ENCODE data around the gene IL6.
"Not testable (repeated sequence)": the region's sequence is repeated elsewhere in the genome, so short reads cannot be mapped to it uniquely, and the experiment has no call there.

IL6 gene

GRCh38 chr7:22727714-22728035 is 675 bp downstream of the IL6 start:
- DNase-seq (ENCODE audit: low read depth) = no peak

- DNase-seq (ENCODE audit: low read depth) = no peak
Observed at GRCh38 chr7:22728401-22729029, 1.5 kb downstream of the IL6 start.

- DNase-seq (ENCODE audit: low read depth) = no peak
Observed at GRCh38 chr7:22729180-22729825, 2.3 kb downstream of the IL6 start.

GRCh38 chr7:22730066-22730710 is 3.2 kb downstream of the IL6 start:
- DNase-seq (ENCODE audit: low read depth) = no peak

GRCh38 chr7:22730921-22731654 is 4.1 kb downstream of the IL6 start:
- DNase-seq (ENCODE audit: low read depth) = no peak

GRCh38 chr7:22731766-22732165 is 4.8 kb downstream of the IL6 start:
- no peak for DNase-seq (ENCODE audit: low read depth)

- no peak for DNase-seq (ENCODE audit: low read depth)
Observed at GRCh38 chr7:22732556-22733126, 5.6 kb downstream of the IL6 start.

GRCh38 chr7:22733761-22734160 is 6.8 kb downstream of the IL6 start:
- DNase-seq (ENCODE audit: low read depth) = no peak

GRCh38 chr7:22743014-22743413 is 16.0 kb downstream of the IL6 start:
- DNase-seq (ENCODE audit: low read depth) = no peak

GRCh38 chr7:22751341-22751740 is 24.3 kb downstream of the IL6 start:
- no peak for DNase-seq (ENCODE audit: low read depth)

GRCh38 chr7:22757338-22757994 is 30.5 kb downstream of the IL6 start:
- no peak for DNase-seq (ENCODE audit: low read depth)

GRCh38 chr7:22758576-22758975 is 31.6 kb downstream of the IL6 start:
- no peak for DNase-seq (ENCODE audit: low read depth)

- DNase-seq (ENCODE audit: low read depth) = no peak
Observed at GRCh38 chr7:22759721-22760120, 32.7 kb downstream of the IL6 start.

- no peak for DNase-seq (ENCODE audit: low read depth)
Observed at GRCh38 chr7:22762866-22763265, 35.9 kb downstream of the IL6 start.

- no peak for DNase-seq (ENCODE audit: low read depth)
Observed at GRCh38 chr7:22765609-22766008, 38.6 kb downstream of the IL6 start.

- DNase-seq (ENCODE audit: low read depth) = no peak
Observed at GRCh38 chr7:22771194-22771871, 44.3 kb downstream of the IL6 start.

GRCh38 chr7:22771872-22772228 is 44.9 kb downstream of the IL6 start:
- DNase-seq (ENCODE audit: low read depth) = no peak

- no peak for DNase-seq (ENCODE audit: low read depth)
Observed at GRCh38 chr7:22772885-22773284, 45.9 kb downstream of the IL6 start.

GRCh38 chr7:22776964-22777363 is 50.0 kb downstream of the IL6 start:
- DNase-seq (ENCODE audit: low read depth) = no peak

- not testable (repeated sequence) for DNase-seq (ENCODE audit: low read depth)
Observed at GRCh38 chr7:22779730-22780323, 52.8 kb downstream of the IL6 start.

GRCh38 chr7:22781230-22781711 is 54.3 kb downstream of the IL6 start:
- DNase-seq (ENCODE audit: low read depth) = no peak

Measured in activated T-helper 9 cell treated with anti-CD3 and anti-CD28 coated beads, Interleukin-2, amount 50 U/mL, for 16 hours (primary cell).